ENCODE measurements around the gene TUBGCP6.

TUBGCP6 gene

GRCh38 chr22:50286275-50286674 lies 41.5 kb upstream of the TUBGCP6 start:
- no peak for DNase-seq (ENCODE audit: insufficient read length)
- FAIRE-seq: no peak
- no peak for TF ChIP-seq TAF1 (IDR thresholded peaks at IDR 0.05; ENCODE audit: borderline replicate concordance, low read depth, low read length)
- TF ChIP-seq POLR2AphosphoS5 (IDR thresholded peaks at IDR 0.05; ENCODE audit: low read depth, low read length): no peak
- TF ChIP-seq POLR2A (IDR thresholded peaks at IDR 0.05; ENCODE audit: low read depth, low read length): no peak

- TF ChIP-seq POLR2AphosphoS5 (IDR thresholded peaks at IDR 0.05; ENCODE audit: low read depth, low read length) (no peak), TAF1 (IDR thresholded peaks at IDR 0.05; ENCODE audit: borderline replicate concordance, low read depth, low read length) (no peak), POLR2A (IDR thresholded peaks at IDR 0.05; ENCODE audit: low read depth, low read length) (no peak)
- no peak for DNase-seq (ENCODE audit: insufficient read length)
- FAIRE-seq: no peak
These were observed 40.9 kb upstream of the TUBGCP6 start for GRCh38 chr22:50285568-50286229.

DNA sequence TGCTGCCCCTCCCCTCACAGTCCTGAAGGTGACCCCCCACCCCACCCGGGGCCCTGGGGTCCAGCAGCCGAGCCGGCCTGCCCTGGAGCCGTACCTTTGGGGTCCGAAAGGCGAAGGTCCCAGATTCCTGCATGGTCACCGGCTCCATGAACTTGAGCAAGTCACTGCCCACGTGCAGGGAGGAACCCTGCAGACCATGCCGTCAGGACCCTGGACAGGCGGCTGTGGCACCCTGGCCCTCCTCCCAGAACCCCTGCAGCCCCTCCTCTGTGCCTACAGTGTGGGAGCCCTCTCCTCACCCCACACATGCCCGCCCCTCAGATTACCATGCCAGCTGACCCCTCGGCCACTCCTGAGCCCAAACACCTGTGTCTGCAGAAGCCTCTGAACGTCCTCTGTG lies 39.7 kb upstream of the TUBGCP6 start:
- no peak for DNase-seq (ENCODE audit: insufficient read length)
- no peak for FAIRE-seq
- TF ChIP-seq POLR2A (IDR thresholded peaks at IDR 0.05; ENCODE audit: low read depth, low read length) (no peak), POLR2AphosphoS5 (IDR thresholded peaks at IDR 0.05; ENCODE audit: low read depth, low read length) (no peak), TAF1 (IDR thresholded peaks at IDR 0.05; ENCODE audit: borderline replicate concordance, low read depth, low read length) (no peak)

GRCh38 chr22:50283821-50284220 lies 39.0 kb upstream of the TUBGCP6 start:
- no peak for DNase-seq (ENCODE audit: insufficient read length)
- TF ChIP-seq POLR2AphosphoS5 (IDR thresholded peaks at IDR 0.05; ENCODE audit: low read depth, low read length) (no peak), POLR2A (IDR thresholded peaks at IDR 0.05; ENCODE audit: low read depth, low read length) (no peak), TAF1 (IDR thresholded peaks at IDR 0.05; ENCODE audit: borderline replicate concordance, low read depth, low read length) (no peak)
- no peak for FAIRE-seq

GRCh38 chr22:50282361-50283155 lies 37.7 kb upstream of the TUBGCP6 start:
- TF ChIP-seq TAF1 (IDR thresholded peaks at IDR 0.05; ENCODE audit: borderline replicate concordance, low read depth, low read length) (no peak), POLR2AphosphoS5 (IDR thresholded peaks at IDR 0.05; ENCODE audit: low read depth, low read length) (no peak), POLR2A (IDR thresholded peaks at IDR 0.05; ENCODE audit: low read depth, low read length) (no peak)
- DNase-seq (ENCODE audit: insufficient read length): no peak
- no peak for FAIRE-seq

GRCh38 chr22:50281957-50282356 lies 37.1 kb upstream of the TUBGCP6 start:
- FAIRE-seq: no peak
- DNase-seq (ENCODE audit: insufficient read length): no peak
- TF ChIP-seq POLR2A (IDR thresholded peaks at IDR 0.05; ENCODE audit: low read depth, low read length) (no peak), TAF1 (IDR thresholded peaks at IDR 0.05; ENCODE audit: borderline replicate concordance, low read depth, low read length) (no peak), POLR2AphosphoS5 (IDR thresholded peaks at IDR 0.05; ENCODE audit: low read depth, low read length) (no peak)

DNA sequence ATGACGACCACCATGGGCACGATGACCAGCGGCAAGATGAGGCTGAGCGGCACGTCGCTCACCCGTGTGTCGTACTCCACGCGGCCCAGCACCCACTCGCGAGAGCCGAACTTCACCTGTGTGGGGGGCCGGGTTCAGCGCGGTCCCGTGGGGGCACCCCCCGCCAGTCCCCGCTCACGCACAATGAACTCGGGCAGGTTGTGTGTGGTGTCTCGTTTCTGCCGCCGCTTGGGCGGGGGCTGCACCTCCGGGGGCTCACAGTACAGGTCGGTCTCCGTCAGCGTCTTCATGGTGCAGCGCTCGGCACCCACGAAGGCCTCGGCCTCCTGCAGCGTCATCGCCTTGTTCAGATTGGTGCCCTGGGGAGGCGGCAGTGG lies 36.5 kb upstream of the TUBGCP6 start:
- FAIRE-seq (no peak), DNase-seq (ENCODE audit: insufficient read length) (no peak)
- no peak for TF ChIP-seq POLR2AphosphoS5 (IDR thresholded peaks at IDR 0.05; ENCODE audit: low read depth, low read length)
- TF ChIP-seq TAF1 (IDR thresholded peaks at IDR 0.05; ENCODE audit: borderline replicate concordance, low read depth, low read length): no peak
- no peak for TF ChIP-seq POLR2A (IDR thresholded peaks at IDR 0.05; ENCODE audit: low read depth, low read length)

GRCh38 chr22:50280708-50281383 lies 36.0 kb upstream of the TUBGCP6 start:
- no peak for TF ChIP-seq POLR2AphosphoS5 (IDR thresholded peaks at IDR 0.05; ENCODE audit: low read depth, low read length)
- TF ChIP-seq TAF1 (IDR thresholded peaks at IDR 0.05; ENCODE audit: borderline replicate concordance, low read depth, low read length): no peak
- no peak for TF ChIP-seq POLR2A (IDR thresholded peaks at IDR 0.05; ENCODE audit: low read depth, low read length)
- no peak for DNase-seq (ENCODE audit: insufficient read length)
- no peak for FAIRE-seq

GRCh38 chr22:50280022-50280707 lies 35.3 kb upstream of the TUBGCP6 start:
- no peak for FAIRE-seq
- TF ChIP-seq TAF1 (IDR thresholded peaks at IDR 0.05; ENCODE audit: borderline replicate concordance, low read depth, low read length) (no peak), POLR2AphosphoS5 (IDR thresholded peaks at IDR 0.05; ENCODE audit: low read depth, low read length) (no peak)
- no peak for DNase-seq (ENCODE audit: insufficient read length)

GRCh38 chr22:50278956-50279619 lies 34.3 kb upstream of the TUBGCP6 start:
- FAIRE-seq (no peak), DNase-seq (ENCODE audit: insufficient read length) (no peak)
- no peak for TF ChIP-seq TAF1 (IDR thresholded peaks at IDR 0.05; ENCODE audit: borderline replicate concordance, low read depth, low read length)
- TF ChIP-seq POLR2A (IDR thresholded peaks at IDR 0.05; ENCODE audit: low read depth, low read length): no peak
- no peak for TF ChIP-seq POLR2AphosphoS5 (IDR thresholded peaks at IDR 0.05; ENCODE audit: low read depth, low read length)

GRCh38 chr22:50278461-50278860 lies 33.6 kb upstream of the TUBGCP6 start:
- TF ChIP-seq TAF1 (IDR thresholded peaks at IDR 0.05; ENCODE audit: borderline replicate concordance, low read depth, low read length) (no peak), POLR2AphosphoS5 (IDR thresholded peaks at IDR 0.05; ENCODE audit: low read depth, low read length) (no peak), POLR2A (IDR thresholded peaks at IDR 0.05; ENCODE audit: low read depth, low read length) (no peak)
- DNase-seq (ENCODE audit: insufficient read length): no peak
- no peak for FAIRE-seq

Data from GM12892 (cell line).